Mesendoderm (in vitro differentiated cells): ENCODE results near the gene HILPDA.
"Not testable (repeated sequence)": the region's sequence is repeated elsewhere in the genome, so short reads cannot be mapped to it uniquely, and the experiment has no call there.

Experiments used
- DNase-seq: peaks from one replicate; pipeline ENCODE4 v3.0.0; 2013
- H2AK5ac ChIP-seq: 2 replicates; pipeline ENCODE4 v1.6.1; 2013; ENCODE audit warnings: low read length, inconsistent platforms
- H2BK120ac ChIP-seq: 2 replicates; pipeline ENCODE4 v1.6.1; 2013; ENCODE audit warnings: low read depth, mild to moderate bottlenecking, low read length, moderate library complexity, mixed read lengths
- H2BK15ac ChIP-seq: replicated peaks from 2 replicates; pipeline ENCODE4 v1.6.1; 2013; ENCODE audit warnings: low read depth, mild to moderate bottlenecking, moderate library complexity
- H2BK5ac ChIP-seq: 2 replicates; pipeline ENCODE4 v1.6.1; 2013; ENCODE audit warnings: low read length, inconsistent platforms
- H3K18ac ChIP-seq: 2 replicates; pipeline ENCODE4 v1.6.1; 2013; ENCODE audit warnings: mild to moderate bottlenecking, low read length, mixed read lengths
- H3K23ac ChIP-seq: one replicate; pipeline ENCODE4 v1.6.1; 2013; ENCODE audit warnings: low read length
- H3K27ac ChIP-seq: 2 replicates; pipeline ENCODE4 v1.5.1; 2013; ENCODE audit warnings: low read depth, mild to moderate bottlenecking, inconsistent platforms, low read length, moderate library complexity
- H3K27me3 ChIP-seq: 2 replicates; pipeline ENCODE4 v1.6.1; 2013; ENCODE audit warnings: low read length, control low read depth, mild to moderate bottlenecking, inconsistent platforms; ENCODE audit not compliant: insufficient read depth, poor library complexity
- H3K36me3 ChIP-seq: 2 replicates; pipeline ENCODE4 v1.6.1; 2013; ENCODE audit warnings: low read length, inconsistent platforms; ENCODE audit not compliant: control insufficient read depth, insufficient read depth
- H3K4ac ChIP-seq: one replicate; pipeline ENCODE4 v1.6.1; 2013; ENCODE audit warnings: low read depth, mild to moderate bottlenecking, low read length, moderate library complexity
- H3K4me1 ChIP-seq: 2 replicates; pipeline ENCODE4 v1.6.1; 2013; ENCODE audit warnings: low read depth, low read length, inconsistent platforms; ENCODE audit not compliant: control insufficient read depth
- H3K4me2 ChIP-seq: 2 replicates; pipeline ENCODE4 v1.6.1; 2013; ENCODE audit warnings: low read length
- H3K4me3 ChIP-seq: 2 replicates; pipeline ENCODE4 v1.5.1; 2013; ENCODE audit warnings: mild to moderate bottlenecking, low read length
- H3K56ac ChIP-seq: one replicate; pipeline ENCODE4 v1.6.1; 2013; ENCODE audit warnings: low read length
- H3K79me1 ChIP-seq: 2 replicates; pipeline ENCODE4 v1.6.1; 2013; ENCODE audit warnings: low read length, inconsistent platforms
- H3K79me2 ChIP-seq: 2 replicates; pipeline ENCODE4 v1.6.1; 2013; ENCODE audit warnings: mild to moderate bottlenecking, low read length; ENCODE audit not compliant: control insufficient read depth, insufficient read depth
- H3K9ac ChIP-seq: 2 replicates; pipeline ENCODE4 v1.6.1; 2013; ENCODE audit warnings: low read length, inconsistent platforms
- H4K5ac ChIP-seq: one replicate; pipeline ENCODE4 v1.6.1; 2013; ENCODE audit warnings: low read length
- H4K8ac ChIP-seq: one replicate; pipeline ENCODE4 v1.6.1; 2013; ENCODE audit warnings: low read depth, mild to moderate bottlenecking, control low read depth, low read length, moderate library complexity
- WGBS: extraction: QIAGEN DNeasy Blood & Tissue Kit; methylation state at CpG from one replicate; pipeline ENCODE4 v1.1.7; 2013; ENCODE audit warnings: low lambda C conversion rate, missing lambda C conversion rate; ENCODE audit not compliant: insufficient coverage; ENCODE audit errors: extremely low coverage; 5-methylcytosine and 5-hydroxymethylcytosine counted together

Gene HILPDA

GRCh38 chr7:128476402-128477335 lies 21.0 kb downstream of the HILPDA start, which contains the start of gene METTL2B:
TSS of gene METTL2B (plus strand) at chr7:128476748. CDS start at chr7:128476766, 18 bp downstream.
- peak within 1 kb of the TSS; percentile 39 for H3K18ac ChIP-seq
- H3K27me3 ChIP-seq, H3K36me3 ChIP-seq, H2BK15ac ChIP-seq, H2BK5ac ChIP-seq, H3K79me1 ChIP-seq, H3K4me1 ChIP-seq, H2AK5ac ChIP-seq, H2BK120ac ChIP-seq, H3K23ac ChIP-seq, H4K5ac ChIP-seq, H4K8ac ChIP-seq, H3K79me2 ChIP-seq: not testable (repeated sequence)
- peak within 1 kb of the TSS; percentile 43 for H3K27ac ChIP-seq
- peak within 1 kb of the TSS; percentile 7 for H3K4ac ChIP-seq
- H3K4me2 ChIP-seq: peak within 1 kb of the TSS; percentile 64
- DNase-seq: peak; percentile 98
- no CpG with 5 or more reads among the region's 62 CpGs for WGBS
- H3K56ac ChIP-seq: peak within 1 kb of the TSS; percentile 90
- peak within 1 kb of the TSS; percentile 75 for H3K9ac ChIP-seq
- H3K4me3 ChIP-seq: peak within 1 kb of the TSS; percentile 77

GRCh38 chr7:128477336-128477690 lies 21.6 kb downstream of the HILPDA start:
- Histone ChIP-seq H3K4me2 (peak overlapping the region; percentile 64), H3K56ac (peak overlapping the region; percentile 89), H3K4me3 (peak overlapping the region; percentile 77), H3K9ac (peak overlapping the region; percentile 75)
- not testable (repeated sequence) for H3K18ac ChIP-seq, H3K4ac ChIP-seq, H3K79me1 ChIP-seq, H3K36me3 ChIP-seq, H2AK5ac ChIP-seq, H2BK5ac ChIP-seq, H3K23ac ChIP-seq, H2BK120ac ChIP-seq, H3K27me3 ChIP-seq, H4K5ac ChIP-seq, H3K79me2 ChIP-seq, DNase-seq, H4K8ac ChIP-seq, H3K4me1 ChIP-seq, H3K27ac ChIP-seq, H2BK15ac ChIP-seq
- no CpG with 5 or more reads among the region's 4 CpGs for WGBS

GRCh38 chr7:128479082-128479481 lies 23.4 kb downstream of the HILPDA start:
- not testable (repeated sequence) for H3K56ac ChIP-seq, H2BK5ac ChIP-seq, H3K23ac ChIP-seq, H3K9ac ChIP-seq, H3K79me2 ChIP-seq, H4K8ac ChIP-seq, DNase-seq, H3K27ac ChIP-seq, H3K36me3 ChIP-seq, H4K5ac ChIP-seq, H2BK15ac ChIP-seq, H3K4ac ChIP-seq, H3K18ac ChIP-seq, H3K79me1 ChIP-seq, H3K4me2 ChIP-seq, H2BK120ac ChIP-seq, H3K4me1 ChIP-seq, H3K27me3 ChIP-seq, H2AK5ac ChIP-seq, H3K4me3 ChIP-seq
- 88% methylated on average over 1 of the region's 4 CpGs for WGBS

- H3K79me2 ChIP-seq, H3K4me2 ChIP-seq, H4K5ac ChIP-seq, H3K56ac ChIP-seq, H2BK15ac ChIP-seq, H3K4ac ChIP-seq, H2AK5ac ChIP-seq, H3K27me3 ChIP-seq, H4K8ac ChIP-seq, H3K4me1 ChIP-seq, DNase-seq, H3K27ac ChIP-seq, H2BK120ac ChIP-seq, H3K79me1 ChIP-seq, H3K9ac ChIP-seq, H2BK5ac ChIP-seq, H3K23ac ChIP-seq, H3K4me3 ChIP-seq, H3K36me3 ChIP-seq, H3K18ac ChIP-seq: not testable (repeated sequence)
- WGBS: no CpG with 5 or more reads among the region's 6 CpGs
Measured at GRCh38 chr7:128488134-128488533, 32.5 kb downstream of the HILPDA start.

- Histone ChIP-seq H3K79me1 (no peaks in the 10 kb centered on the region), H2BK120ac (no peak overlapping the region), H2BK5ac (no peak overlapping the region), H4K5ac (no peak overlapping the region), H3K27ac (no peak overlapping the region), H3K18ac (no peak overlapping the region), H3K4me2 (no peak overlapping the region), H2BK15ac (no peak overlapping the region), H3K4ac (no peak overlapping the region), H3K36me3 (peaks cover 3% of the 10 kb centered on the region), H4K8ac (no peak overlapping the region), H3K23ac (no peak overlapping the region), H3K56ac (no peak overlapping the region), H3K27me3 (no peaks in the 10 kb centered on the region), H3K79me2 (no peaks in the 10 kb centered on the region), H2AK5ac (no peak overlapping the region), H3K9ac (no peak overlapping the region), H3K4me1 (no peaks in the 10 kb centered on the region), H3K4me3 (no peak overlapping the region)
- WGBS: no CpG with 5 or more reads among the region's 9 CpGs
- DNase-seq: no peak
Measured at GRCh38 chr7:128497405-128497804, 41.7 kb downstream of the HILPDA start.
